ENCODE results near the gene AFMID. TPM values are rescaled to one million over a fixed set of nuclear protein-coding genes. Genes with fewer than 3 reads are reported as not detected.
A peak's percentile ranks its signal among the peaks of the same experiment; 100 is the strongest.

The AFMID gene
- total RNA-seq, 1 experiment from 2014 or later: 30.4 TPM

- no peaks in the 10 kb centered on the region for H3K79me2 ChIP-seq (ENCODE audit: low read depth)
- no peaks in the 10 kb centered on the region for H3K9me3 ChIP-seq (ENCODE audit: insufficient read depth, low read depth)
- no peaks in the 10 kb centered on the region for H4K20me1 ChIP-seq (ENCODE audit: insufficient read depth)
- peaks cover 26% of the 10 kb centered on the region; the same call in 1 of the 2 replicates for H3F3A ChIP-seq (ENCODE audit: insufficient read depth, low read depth)
- TF ChIP-seq EZH2 (IDR thresholded peaks at IDR 0.05; ENCODE audit: low read depth) (no peak), CTCF (conservative IDR thresholded peaks at IDR 0.05) (no peak)
- no peak overlapping the region for H3K4me3 ChIP-seq
- no peak overlapping the region for H3K27ac ChIP-seq
- H3K4me2 ChIP-seq: no peak overlapping the region
- no TSS peak for BruUV-seq (replicated peaks)
- H2AFZ ChIP-seq: no peak overlapping the region
- peaks cover 37% of the 10 kb centered on the region for H3K4me1 ChIP-seq (replicated peaks; ENCODE audit: insufficient read depth)
- no peak for DNase-seq
- intact Hi-C loops (cut with micrococcal nuclease; ENCODE audit: unreplicated experiment): no loop called here
- no peaks in the 10 kb centered on the region for H3K27me3 ChIP-seq (ENCODE audit: insufficient read depth, low read depth)
- CTCF ChIA-PET: no interaction called here
- POLR2A ChIA-PET (ENCODE audit: unreplicated experiment): no interaction called here
- no peaks in the 10 kb centered on the region for H3K9me2 ChIP-seq (ENCODE audit: insufficient read depth)
- no peaks in the 10 kb centered on the region for H3K36me3 ChIP-seq (ENCODE audit: low read depth)
Measured at GRCh38 chr17:78147315-78147998, 39.7 kb upstream of the AFMID start.

GRCh38 chr17:78148286-78149016 lies 38.7 kb upstream of the AFMID start:
- intact Hi-C loops (cut with micrococcal nuclease; ENCODE audit: unreplicated experiment): no loop called here
- TF ChIP-seq CTCF (conservative IDR thresholded peaks at IDR 0.05) (no peak), EZH2 (IDR thresholded peaks at IDR 0.05; ENCODE audit: low read depth) (no peak)
- no peak overlapping the region for H3K4me2 ChIP-seq
- no peaks in the 10 kb centered on the region for H3K79me2 ChIP-seq (ENCODE audit: low read depth)
- no peaks in the 10 kb centered on the region for H3K9me2 ChIP-seq (ENCODE audit: insufficient read depth)
- no peaks in the 10 kb centered on the region for H3K9me3 ChIP-seq (ENCODE audit: insufficient read depth, low read depth)
- no peak overlapping the region for H2AFZ ChIP-seq
- H3K36me3 ChIP-seq (ENCODE audit: low read depth): no peaks in the 10 kb centered on the region
- peaks cover 22% of the 10 kb centered on the region; the same call in 1 of the 2 replicates for H3F3A ChIP-seq (ENCODE audit: insufficient read depth, low read depth)
- ChIA-PET CTCF (interaction anchor here (0.6 kb wide), 1 partner anchor 19 kb away, joined by 11 read pairs; no protein-coding TSS in a partner anchor), POLR2A (ENCODE audit: unreplicated experiment) (no interaction called here)
- H3K4me3 ChIP-seq: no peak overlapping the region
- no TSS peak for BruUV-seq (replicated peaks)
- H3K27me3 ChIP-seq (ENCODE audit: insufficient read depth, low read depth): no peaks in the 10 kb centered on the region
- no peak for DNase-seq
- no peaks in the 10 kb centered on the region for H4K20me1 ChIP-seq (ENCODE audit: insufficient read depth)
- H3K4me1 ChIP-seq (replicated peaks; ENCODE audit: insufficient read depth): peaks cover 29% of the 10 kb centered on the region
- no peak overlapping the region for H3K27ac ChIP-seq

DNA sequence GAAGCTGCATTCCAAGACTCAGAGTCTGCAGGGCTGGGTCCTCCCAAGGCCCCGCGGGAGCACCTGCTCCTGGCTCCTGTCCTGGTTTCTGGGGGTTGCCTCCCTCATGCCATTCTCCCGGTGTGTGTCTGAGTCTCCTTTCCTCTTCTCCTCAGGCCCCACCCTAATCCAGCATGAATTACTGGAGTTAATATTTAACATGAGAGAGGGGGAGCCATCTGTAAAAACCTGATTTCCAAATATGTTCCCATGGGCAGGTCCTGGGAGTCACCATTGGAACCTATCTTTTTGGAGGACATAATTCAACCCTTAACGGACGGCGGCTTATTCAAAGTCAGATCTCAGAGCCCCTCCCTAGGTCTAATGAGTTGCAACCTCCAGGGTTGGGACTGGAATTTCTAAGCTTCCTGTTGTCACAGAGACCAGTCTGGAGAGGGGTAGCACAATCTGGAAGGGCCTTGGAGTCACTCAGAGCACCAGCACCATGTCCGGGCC lies 35.6 kb upstream of the AFMID start:
- Histone ChIP-seq H3K4me3 (no peak overlapping the region), H3K4me1 (replicated peaks; ENCODE audit: insufficient read depth) (no peaks in the 10 kb centered on the region), H3K79me2 (ENCODE audit: low read depth) (no peaks in the 10 kb centered on the region), H3K36me3 (ENCODE audit: low read depth) (no peaks in the 10 kb centered on the region), H3K4me2 (peak overlapping the region; percentile 19; the same call in 1 of the 2 replicates), H3F3A (ENCODE audit: insufficient read depth, low read depth) (no peaks in the 10 kb centered on the region; the same call in 1 of the 2 replicates), H3K9me3 (ENCODE audit: insufficient read depth, low read depth) (no peaks in the 10 kb centered on the region), H3K9me2 (ENCODE audit: insufficient read depth) (no peaks in the 10 kb centered on the region), H4K20me1 (ENCODE audit: insufficient read depth) (no peaks in the 10 kb centered on the region), H2AFZ (no peak overlapping the region), H3K27ac (0 out of 2 replicates have a peak overlapping the region, but pooled peaks have one; percentile 6), H3K27me3 (ENCODE audit: insufficient read depth, low read depth) (no peaks in the 10 kb centered on the region)
- ChIA-PET POLR2A (ENCODE audit: unreplicated experiment) (interaction anchor here (0.7 kb wide), 1 partner anchor 63 kb away, joined by 4 read pairs; the partner anchor contains the start of gene BIRC5), CTCF (no interaction called here)
- TF ChIP-seq CTCF (conservative IDR thresholded peaks at IDR 0.05) (no peak), EZH2 (IDR thresholded peaks at IDR 0.05; ENCODE audit: low read depth) (no peak)
- DNase-seq: peak; percentile 66 to 82
- intact Hi-C loops (cut with micrococcal nuclease; ENCODE audit: unreplicated experiment): no loop called here
- BruUV-seq (replicated peaks): no TSS peak
